GM12891 (cell line): ENCODE data around the gene NCBP2.

ENCODE experiments used
- POLR2A ChIP-seq: IDR thresholded peaks from 2 replicates; pipeline ENCODE4 v1.6.1; 2011; ENCODE audit warnings: low read depth, low read length, control low read depth
- POLR2AphosphoS5 ChIP-seq: IDR thresholded peaks from 2 replicates; pipeline ENCODE4 v1.6.1; 2011; ENCODE audit warnings: low read depth, low read length, control low read depth

DNA sequence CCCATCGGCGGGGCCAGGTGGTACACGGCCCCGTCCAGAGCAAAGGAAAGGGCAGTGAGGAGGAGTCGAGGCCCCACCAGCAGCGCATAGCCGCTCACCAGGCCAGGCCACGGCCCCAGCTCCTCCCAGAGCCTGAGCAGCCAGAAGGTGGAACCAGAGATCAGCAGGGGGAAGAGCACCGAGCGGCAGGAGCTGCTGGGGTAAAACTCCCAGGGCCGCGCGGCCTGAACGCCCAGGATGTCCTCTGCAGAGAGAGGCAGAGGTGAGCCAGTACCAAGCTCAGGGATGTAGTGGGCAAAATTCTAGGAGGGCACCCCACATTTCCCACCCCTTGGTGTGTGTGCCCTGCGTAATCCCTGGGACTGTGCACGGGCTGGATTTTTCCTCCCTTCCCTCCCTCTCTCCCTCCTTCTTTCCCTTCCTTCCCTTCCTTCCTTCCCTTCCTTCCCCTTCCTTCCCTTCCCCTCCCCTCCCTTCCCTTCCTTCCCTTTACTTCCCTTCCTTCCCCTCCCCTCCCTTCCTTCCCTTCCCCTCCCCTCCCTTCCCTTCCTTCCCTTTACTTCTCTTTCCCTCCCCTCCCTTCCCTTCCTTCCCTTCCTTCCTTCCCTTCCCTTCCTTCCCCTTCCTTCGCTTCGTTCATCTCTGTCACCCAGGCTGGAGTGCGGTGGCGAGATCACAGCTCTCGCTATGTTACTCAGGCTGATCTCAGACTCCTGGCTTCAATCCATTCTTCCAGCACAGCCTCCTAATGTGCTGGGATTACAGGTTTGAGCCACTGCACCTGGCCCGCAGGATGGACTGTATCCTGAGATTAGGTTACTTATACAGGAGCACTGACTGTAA, 6.3 kb upstream of the NCBP2 start:
- TF ChIP-seq POLR2A (no peak), POLR2AphosphoS5 (no peak)
